ENCODE results near the gene FOSL2.
A peak's percentile ranks its signal among the peaks of the same experiment; 100 is the strongest.

FOSL2 gene

GRCh38 chr2:28392297-28393113, at the start of gene FOSL2:
Gene FOSL2, plus strand, starts transcription at chr2:28392858. Its CDS starts 863 bp downstream, at chr2:28393721.
- peak; percentile 98 for DNase-seq (ENCODE audit: low spot score)

- DNase-seq (ENCODE audit: low spot score) = no peak
Observed at GRCh38 chr2:28343184-28343942, 49.3 kb upstream of the FOSL2 start.

GRCh38 chr2:28343971-28344715, 48.5 kb upstream of the FOSL2 start:
- DNase-seq (ENCODE audit: low spot score) = no peak

- no peak for DNase-seq (ENCODE audit: low spot score)
Observed at GRCh38 chr2:28344756-28345373, 47.8 kb upstream of the FOSL2 start.

GRCh38 chr2:28345619-28346018, 47.0 kb upstream of the FOSL2 start:
- no peak for DNase-seq (ENCODE audit: low spot score)

- no peak for DNase-seq (ENCODE audit: low spot score)
Observed at GRCh38 chr2:28346587-28346986, 46.1 kb upstream of the FOSL2 start.

- DNase-seq (ENCODE audit: low spot score) = no peak
Observed at GRCh38 chr2:28347193-28347592, 45.5 kb upstream of the FOSL2 start.

- DNase-seq (ENCODE audit: low spot score) = no peak
Observed at GRCh38 chr2:28347596-28347995, 45.1 kb upstream of the FOSL2 start.

- DNase-seq (ENCODE audit: low spot score) = peak; percentile 46
Observed at GRCh38 chr2:28348149-28348567, 44.5 kb upstream of the FOSL2 start.

- DNase-seq (ENCODE audit: low spot score) = no peak
Observed at GRCh38 chr2:28348921-28349320, 43.7 kb upstream of the FOSL2 start.

GRCh38 chr2:28349546-28350165, 43.0 kb upstream of the FOSL2 start:
- no peak for DNase-seq (ENCODE audit: low spot score)

- DNase-seq (ENCODE audit: low spot score) = no peak
Observed at GRCh38 chr2:28350196-28350595, 42.5 kb upstream of the FOSL2 start.

GRCh38 chr2:28350791-28351285, 41.8 kb upstream of the FOSL2 start:
- no peak for DNase-seq (ENCODE audit: low spot score)

GRCh38 chr2:28351621-28352020, 41.0 kb upstream of the FOSL2 start:
- DNase-seq (ENCODE audit: low spot score) = no peak

GRCh38 chr2:28352104-28352503, 40.6 kb upstream of the FOSL2 start:
- no peak for DNase-seq (ENCODE audit: low spot score)

GRCh38 chr2:28352610-28353195, 40.0 kb upstream of the FOSL2 start:
- DNase-seq (ENCODE audit: low spot score) = no peak

GRCh38 chr2:28354920-28355520, 37.6 kb upstream of the FOSL2 start:
- no peak for DNase-seq (ENCODE audit: low spot score)

- DNase-seq (ENCODE audit: low spot score) = no peak
Observed at GRCh38 chr2:28355521-28356094, 37.0 kb upstream of the FOSL2 start.

GRCh38 chr2:28356095-28356911, 36.4 kb upstream of the FOSL2 start:
- DNase-seq (ENCODE audit: low spot score) = no peak
